Fibroblast of skin of left biceps (primary cell): ENCODE results near the gene PADI4.

Experiments used
- DNase-seq, 2 experiments: peaks; one replicate each; pipeline ENCODE4 v3.0.0-alpha.2; 2013; ENCODE audit warnings: low read depth in 2 of 2

Gene PADI4

GRCh38 chr1:17281775-17282181 lies 26.2 kb upstream of the PADI4 start:
- DNase-seq = no peak

- DNase-seq = no peak
Measured at GRCh38 chr1:17282836-17283235, 25.2 kb upstream of the PADI4 start.

GRCh38 chr1:17286646-17287045 lies 21.4 kb upstream of the PADI4 start:
- no peak for DNase-seq

- peak; percentile 25 to 32 for DNase-seq
Measured at GRCh38 chr1:17287130-17287776, 20.7 kb upstream of the PADI4 start.

- peak in 1 of 2 experiments; percentile 18 for DNase-seq
Measured at GRCh38 chr1:17289721-17290120, 18.3 kb upstream of the PADI4 start.

- no peak for DNase-seq
Measured at GRCh38 chr1:17290553-17290952, 17.4 kb upstream of the PADI4 start.

- DNase-seq = no peak
Measured at GRCh38 chr1:17292299-17293160, 15.5 kb upstream of the PADI4 start.

GRCh38 chr1:17293681-17294425 lies 14.1 kb upstream of the PADI4 start:
- no peak for DNase-seq

GRCh38 chr1:17295292-17295691 lies 12.7 kb upstream of the PADI4 start:
- DNase-seq = no peak

- no peak for DNase-seq
Measured at GRCh38 chr1:17296086-17296485, 11.9 kb upstream of the PADI4 start.

GRCh38 chr1:17297991-17298390 lies 10.0 kb upstream of the PADI4 start:
- DNase-seq = no peak

- DNase-seq = no peak
Measured at GRCh38 chr1:17301767-17302166, 6.2 kb upstream of the PADI4 start.

GRCh38 chr1:17304151-17304825 lies 3.7 kb upstream of the PADI4 start:
- no peak for DNase-seq

GRCh38 chr1:17304826-17305175 lies 3.2 kb upstream of the PADI4 start:
- DNase-seq = no peak

GRCh38 chr1:17305576-17306095 lies 2.4 kb upstream of the PADI4 start:
- no peak for DNase-seq

- no peak for DNase-seq
Measured at GRCh38 chr1:17306407-17306806, 1.6 kb upstream of the PADI4 start.

GRCh38 chr1:17306921-17307320 lies 1.1 kb upstream of the PADI4 start:
- no peak for DNase-seq

- no peak for DNase-seq
Measured at GRCh38 chr1:17307329-17307728, 668 bp upstream of the PADI4 start.

- no peak for DNase-seq
Measured at GRCh38 chr1:17308593-17308992, 596 bp downstream of the PADI4 start.

- no peak for DNase-seq
Measured at GRCh38 chr1:17309426-17310067, 1.6 kb downstream of the PADI4 start.

GRCh38 chr1:17310068-17310640 lies 2.2 kb downstream of the PADI4 start:
- DNase-seq = no peak
